GM18499 (cell line): ENCODE measurements around the gene MBNL3.
A peak's percentile ranks its signal among the peaks of the same experiment; 100 is the strongest.
"Not testable (repeated sequence)": the region's sequence is repeated elsewhere in the genome, so short reads cannot be mapped to it uniquely, and the experiment has no call there.

Source experiments
- ATAC-seq: cut with Tn5 transposase; IDR thresholded peaks from one replicate; pipeline ENCODE4 v1.9.1; 2021; ENCODE audit warnings: moderate number of reproducible peaks; ENCODE audit not compliant: insufficient read depth, unreplicated experiment

Gene MBNL3

DNA sequence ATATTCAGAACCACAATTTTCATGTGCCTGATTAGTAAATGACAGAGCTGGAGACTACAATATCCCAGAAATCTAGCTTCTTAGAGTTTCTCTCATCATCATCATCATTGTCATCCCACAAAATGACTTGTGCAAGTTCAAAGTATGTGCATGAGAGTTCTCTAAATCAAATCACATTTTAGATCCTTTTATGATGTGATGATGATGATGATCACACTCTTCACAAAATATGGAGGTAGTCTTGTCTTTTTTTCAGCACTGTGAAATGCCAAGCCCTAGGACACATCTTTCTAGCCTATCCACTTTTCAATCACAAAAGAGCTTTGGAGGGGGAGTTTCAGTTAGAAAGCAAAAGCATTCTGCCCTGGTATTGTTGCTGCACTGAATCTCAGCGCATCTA, 7.4 kb downstream of the MBNL3 start:
- no peak for ATAC-seq

GRCh38 chrX:132480581-132481203, 8.1 kb downstream of the MBNL3 start:
- ATAC-seq = peak; percentile 90

DNA sequence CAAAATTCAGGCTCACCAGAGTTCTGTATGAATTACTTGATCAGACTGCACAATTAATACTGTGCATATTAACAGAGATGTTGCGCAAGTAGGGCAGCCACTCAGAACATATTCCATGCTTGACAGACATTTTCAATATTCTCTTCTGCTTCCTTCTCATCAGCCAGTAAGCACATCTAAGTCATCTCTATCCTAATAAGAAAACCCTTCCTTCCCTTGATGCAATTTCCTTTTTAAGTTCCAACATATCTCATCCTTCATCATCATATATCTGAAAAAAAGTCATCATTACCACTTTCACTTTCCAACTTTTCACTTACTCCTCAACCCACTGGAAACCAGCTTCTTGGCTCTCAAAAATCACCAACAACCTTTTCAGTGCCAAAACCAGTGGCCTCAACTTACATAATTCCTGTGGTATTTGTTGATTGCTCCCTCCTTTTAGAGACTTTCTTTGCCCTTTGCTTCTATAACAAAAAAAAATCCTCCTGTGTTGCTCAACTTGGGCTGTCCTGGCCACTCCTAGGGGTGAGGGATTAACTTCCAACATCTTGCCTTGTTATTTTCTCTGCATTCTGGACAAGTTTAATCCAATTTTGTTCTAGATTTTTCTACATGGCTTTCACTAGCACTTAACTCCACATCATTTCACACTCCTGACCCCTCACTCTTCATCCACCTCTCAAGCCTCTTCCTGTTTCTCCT, 14.1 kb downstream of the MBNL3 start:
- ATAC-seq = no peak

DNA sequence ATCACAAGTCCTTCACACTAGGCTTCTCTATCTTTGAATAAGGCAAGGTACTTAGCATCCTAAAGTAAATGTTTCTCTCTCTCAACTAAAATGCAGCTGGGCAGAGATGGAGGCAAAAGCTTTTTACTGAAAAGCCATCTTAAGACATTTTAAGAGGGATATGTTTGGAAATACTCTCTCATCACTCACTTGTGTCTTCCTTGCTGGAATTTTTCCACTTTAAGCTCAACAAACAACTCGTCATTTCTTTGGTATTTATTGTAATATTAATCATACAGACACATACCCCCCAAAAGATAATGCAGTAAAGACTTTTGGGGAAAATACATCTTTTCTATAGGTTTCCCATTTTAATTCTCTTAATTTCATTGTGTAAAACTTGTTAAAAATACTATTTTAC, 16.4 kb downstream of the MBNL3 start:
- no peak for ATAC-seq

GRCh38 chrX:132470831-132471230, 18.0 kb downstream of the MBNL3 start:
- ATAC-seq = no peak

- ATAC-seq = no peak
Measured at GRCh38 chrX:132470179-132470578, 18.7 kb downstream of the MBNL3 start.

DNA sequence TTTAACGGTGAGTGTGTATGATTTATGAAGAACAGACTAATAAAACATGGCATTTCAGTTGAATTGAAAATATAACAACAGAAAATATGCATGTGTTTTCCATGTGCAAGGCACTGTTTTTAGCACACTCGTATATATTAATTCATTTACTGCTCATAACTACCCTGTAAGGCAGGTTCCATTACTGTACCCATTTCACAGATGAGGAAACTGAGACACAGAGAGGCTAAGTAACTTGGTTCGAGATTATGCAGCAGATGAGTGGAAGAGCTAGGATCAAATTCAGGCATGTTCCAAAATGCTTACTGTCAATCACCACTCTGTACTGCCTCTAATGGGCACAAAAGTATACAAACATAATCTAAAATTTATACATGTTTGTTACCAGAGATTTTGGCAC, 20.4 kb downstream of the MBNL3 start:
- no peak for ATAC-seq

GRCh38 chrX:132467989-132468388, 20.8 kb downstream of the MBNL3 start:
- ATAC-seq = no peak

- ATAC-seq = no peak
Measured at GRCh38 chrX:132467026-132467425, 21.8 kb downstream of the MBNL3 start.

GRCh38 chrX:132463411-132463810, 25.4 kb downstream of the MBNL3 start:
- ATAC-seq = no peak

DNA sequence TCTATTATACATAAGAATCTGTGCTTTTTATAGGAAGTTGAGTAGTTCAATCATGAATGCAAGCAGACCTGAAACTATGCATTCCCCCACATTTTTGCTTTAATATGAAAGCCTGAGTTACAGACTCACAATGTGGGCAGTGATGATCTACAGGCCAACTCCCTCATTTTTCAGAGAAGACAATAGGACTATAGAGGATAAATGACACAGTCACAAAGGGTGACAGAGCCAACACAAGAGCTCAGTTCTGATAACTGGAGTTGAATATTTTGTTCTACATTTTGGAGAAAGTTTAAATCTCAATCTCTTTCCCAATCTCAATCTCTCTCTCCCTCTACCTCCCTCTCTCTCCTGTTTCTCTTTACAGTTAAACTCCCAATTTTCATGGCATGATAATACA, 27.0 kb downstream of the MBNL3 start:
- no peak for ATAC-seq

DNA sequence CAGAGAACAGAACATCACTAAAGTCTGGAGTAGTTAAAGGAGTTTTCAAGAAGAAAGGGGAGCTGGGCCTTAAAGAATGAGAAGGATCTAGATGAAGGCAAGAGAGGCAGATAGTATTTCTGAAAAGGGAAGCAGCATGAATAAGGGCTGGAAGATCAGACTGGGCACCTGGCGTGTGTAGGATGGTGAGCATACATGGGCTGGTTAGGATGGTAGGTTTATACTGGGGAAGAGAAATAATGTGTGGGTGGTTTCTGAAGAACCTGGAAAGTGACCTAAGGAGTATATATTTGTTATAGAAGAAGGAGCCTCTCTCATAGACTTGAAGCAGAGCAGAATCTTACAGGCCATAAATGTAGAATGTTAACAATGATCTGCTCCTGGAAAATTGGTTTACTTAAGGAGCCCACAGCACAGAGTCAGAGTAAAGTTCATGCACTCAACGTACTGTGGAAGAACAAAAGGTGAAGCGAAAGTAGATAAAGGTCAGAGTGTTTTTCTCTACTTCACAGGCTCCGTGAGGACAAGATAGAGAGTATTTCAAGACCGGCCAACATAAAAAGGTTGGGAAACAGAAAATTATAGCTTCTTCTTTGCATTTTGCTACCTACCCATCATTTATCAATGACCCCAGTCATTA, 35.8 kb downstream of the MBNL3 start:
- no peak for ATAC-seq

DNA sequence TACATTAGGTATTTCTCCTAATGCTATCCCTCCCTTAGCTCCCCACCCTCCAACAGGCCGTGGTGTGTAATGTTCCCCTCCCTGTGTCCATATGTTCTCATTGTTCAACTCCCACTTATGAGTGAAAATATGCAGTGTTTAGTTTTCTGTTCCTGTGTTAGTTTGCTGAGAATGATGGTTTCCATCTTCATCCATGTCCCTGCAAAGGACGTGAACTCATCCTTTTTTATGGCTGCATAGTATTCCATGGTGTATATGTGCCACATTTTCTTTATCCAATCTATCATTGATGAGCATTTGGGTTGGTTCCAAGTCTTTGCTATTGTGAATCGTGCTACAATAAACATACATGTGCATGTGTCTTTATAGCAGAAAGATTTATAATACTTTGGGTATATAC, 42.9 kb downstream of the MBNL3 start:
- ATAC-seq = not testable (repeated sequence)

DNA sequence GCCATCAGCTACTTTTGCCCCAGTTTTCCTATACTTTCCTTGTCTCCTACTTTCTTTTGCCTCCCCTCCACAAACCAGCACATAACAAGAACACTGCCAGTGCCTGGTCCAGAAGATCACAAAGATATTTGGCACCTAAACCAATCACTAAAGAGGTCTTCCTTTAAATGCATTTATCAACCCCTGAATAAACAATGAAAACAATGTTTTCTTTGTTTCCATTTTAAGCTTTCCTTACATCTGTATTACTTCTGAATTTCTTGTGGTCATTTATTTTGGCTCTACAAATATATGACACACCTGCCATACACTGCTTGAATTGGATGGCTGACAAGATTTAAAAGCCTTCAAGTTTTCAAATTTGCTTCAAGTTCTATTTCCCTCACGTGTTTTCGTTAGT, 43.9 kb downstream of the MBNL3 start:
- no peak for ATAC-seq

DNA sequence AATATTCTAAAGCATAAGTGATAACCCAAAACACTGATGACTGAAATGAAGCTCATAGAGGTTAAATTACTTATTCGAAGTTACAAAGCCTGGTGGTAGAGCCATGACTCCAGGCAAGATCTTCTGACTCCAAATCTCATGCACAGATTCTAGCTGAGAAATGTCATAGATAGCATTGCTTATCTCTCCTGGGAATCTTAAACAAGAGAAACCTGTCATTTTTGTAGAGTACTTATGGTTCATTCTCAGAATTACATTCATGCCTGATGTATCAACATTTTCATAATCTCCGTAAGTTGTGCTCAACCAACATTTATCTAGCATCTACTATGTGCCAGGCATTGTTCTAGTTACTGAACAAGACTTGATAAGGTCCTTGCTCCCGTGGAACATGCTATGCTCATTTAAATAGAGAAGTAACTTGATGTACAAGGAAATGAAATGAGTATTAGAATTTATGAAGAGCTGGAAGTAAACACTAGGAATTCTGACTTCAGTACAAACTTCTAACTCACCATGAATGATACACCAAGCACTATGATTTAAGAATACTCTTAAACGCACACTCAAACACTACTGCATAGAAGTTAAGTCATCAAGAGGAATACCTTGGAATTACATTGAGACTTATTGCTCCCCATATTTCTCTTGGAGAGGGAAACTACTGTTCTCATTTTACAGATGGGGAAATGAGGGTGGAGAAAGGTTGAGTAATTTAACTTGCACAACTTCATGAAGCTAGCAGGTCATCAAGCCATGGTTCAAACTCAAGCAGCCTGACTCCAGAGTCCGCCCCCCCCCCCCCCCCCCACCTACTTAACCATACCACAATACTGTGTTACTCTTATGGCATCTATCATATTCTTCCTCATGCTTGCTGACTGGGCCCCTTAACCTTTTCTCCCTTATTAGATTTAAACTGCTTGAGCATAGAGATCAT, 45.4 kb downstream of the MBNL3 start:
- ATAC-seq = no peak

GRCh38 chrX:132442691-132443090, 46.1 kb downstream of the MBNL3 start:
- no peak for ATAC-seq

GRCh38 chrX:132435222-132435621, 53.6 kb downstream of the MBNL3 start:
- ATAC-seq = no peak

DNA sequence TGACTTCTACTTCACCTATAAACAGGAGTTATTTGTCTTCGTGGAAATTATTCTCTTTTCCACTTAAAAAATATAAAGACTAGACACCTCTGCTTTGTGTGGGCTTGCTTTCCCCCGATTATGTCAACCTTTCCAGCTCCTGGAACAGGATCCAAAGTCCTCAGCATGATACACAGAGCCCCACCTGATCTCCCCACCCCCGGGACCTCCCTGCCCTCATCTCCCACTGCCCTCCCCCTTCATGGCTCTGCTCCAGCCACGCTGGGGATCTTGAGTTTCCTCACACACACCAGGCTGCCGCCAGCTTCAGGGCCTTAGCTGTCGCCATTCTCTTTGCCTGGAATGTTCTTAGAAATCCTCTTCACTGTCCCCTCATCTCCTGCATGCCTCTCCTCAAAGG, 55.3 kb downstream of the MBNL3 start:
- no peak for ATAC-seq

DNA sequence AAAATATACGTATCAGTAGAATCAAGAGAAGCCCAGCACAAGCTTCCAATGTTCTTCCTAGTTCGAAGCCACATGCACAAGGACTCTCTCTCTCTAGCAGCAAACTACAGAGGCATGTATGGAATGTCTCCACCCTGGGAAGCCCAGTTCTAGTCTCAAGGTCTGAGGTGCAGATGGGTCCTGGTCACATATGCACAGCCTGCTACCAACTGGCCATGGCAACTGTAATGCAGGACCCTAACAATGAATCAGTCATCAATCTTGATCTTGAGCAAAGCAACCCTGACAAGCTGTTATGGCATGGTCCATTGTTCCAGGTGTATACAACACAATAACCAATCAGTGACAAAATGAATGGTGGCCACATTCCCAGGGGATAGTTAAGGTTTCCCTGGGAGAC, 55.8 kb downstream of the MBNL3 start:
- no peak for ATAC-seq

- no peak for ATAC-seq
Measured at GRCh38 chrX:132428896-132429295, 59.9 kb downstream of the MBNL3 start.
